GM18517 (cell line): ENCODE results near the gene MYO7A.

Experiments used
- ATAC-seq: cut with Tn5 transposase; IDR thresholded peaks from one replicate; pipeline ENCODE4 v1.9.1; 2021; ENCODE audit warnings: mild to moderate bottlenecking, moderate library complexity; ENCODE audit not compliant: unreplicated experiment

Gene MYO7A

GRCh38 chr11:77159219-77159936 is 31.3 kb downstream of the MYO7A start:
- ATAC-seq = no peak

GRCh38 chr11:77159937-77160495 is 32.0 kb downstream of the MYO7A start:
- ATAC-seq = no peak

- no peak for ATAC-seq
Observed at GRCh38 chr11:77163271-77163670, 35.2 kb downstream of the MYO7A start.

- ATAC-seq = no peak
Observed at GRCh38 chr11:77165066-77165465, 37.0 kb downstream of the MYO7A start.

GRCh38 chr11:77166021-77166420 is 38.0 kb downstream of the MYO7A start:
- ATAC-seq = no peak

- ATAC-seq = no peak
Observed at GRCh38 chr11:77167111-77167626, 39.1 kb downstream of the MYO7A start.

DNA sequence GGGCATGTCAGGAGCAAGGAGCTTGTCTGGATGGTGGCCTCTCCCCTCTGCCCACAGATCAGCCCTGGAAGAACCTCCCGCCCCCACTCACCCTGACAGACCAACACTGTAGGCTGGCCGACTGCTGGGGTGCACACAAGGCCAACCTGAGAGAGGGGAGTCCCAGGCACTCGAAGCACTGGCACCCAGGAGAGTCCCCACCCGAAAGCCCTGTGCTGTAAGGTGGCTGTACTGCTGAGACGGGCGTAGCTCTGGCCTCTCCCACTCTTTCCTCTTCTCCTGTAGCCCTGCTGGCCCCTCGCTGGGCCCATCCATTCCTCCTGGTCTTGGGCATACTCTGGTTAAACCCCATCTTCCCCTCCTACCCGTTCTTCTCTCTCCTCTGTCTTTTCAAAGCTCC is 39.7 kb downstream of the MYO7A start:
- no peak for ATAC-seq

GRCh38 chr11:77170107-77170506 is 42.1 kb downstream of the MYO7A start:
- ATAC-seq = no peak

DNA sequence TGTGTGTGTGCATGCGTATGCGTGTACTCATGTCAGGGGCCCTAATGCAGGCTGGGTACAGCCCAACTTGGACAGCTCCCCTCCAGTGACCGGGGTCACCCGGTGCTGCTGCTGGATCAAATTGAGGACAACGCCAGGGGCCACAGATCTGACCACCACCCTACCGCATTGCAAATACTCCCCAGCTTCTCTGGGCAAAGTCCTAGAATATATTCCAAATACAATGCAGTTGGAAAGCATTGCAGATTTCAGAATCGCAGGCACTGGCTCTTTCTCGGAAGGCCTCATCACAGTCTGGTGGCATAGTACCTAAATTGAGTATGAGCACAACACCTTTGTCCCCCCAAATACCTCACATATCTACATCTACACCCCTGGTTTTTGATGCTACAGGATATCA is 43.2 kb downstream of the MYO7A start:
- no peak for ATAC-seq

DNA sequence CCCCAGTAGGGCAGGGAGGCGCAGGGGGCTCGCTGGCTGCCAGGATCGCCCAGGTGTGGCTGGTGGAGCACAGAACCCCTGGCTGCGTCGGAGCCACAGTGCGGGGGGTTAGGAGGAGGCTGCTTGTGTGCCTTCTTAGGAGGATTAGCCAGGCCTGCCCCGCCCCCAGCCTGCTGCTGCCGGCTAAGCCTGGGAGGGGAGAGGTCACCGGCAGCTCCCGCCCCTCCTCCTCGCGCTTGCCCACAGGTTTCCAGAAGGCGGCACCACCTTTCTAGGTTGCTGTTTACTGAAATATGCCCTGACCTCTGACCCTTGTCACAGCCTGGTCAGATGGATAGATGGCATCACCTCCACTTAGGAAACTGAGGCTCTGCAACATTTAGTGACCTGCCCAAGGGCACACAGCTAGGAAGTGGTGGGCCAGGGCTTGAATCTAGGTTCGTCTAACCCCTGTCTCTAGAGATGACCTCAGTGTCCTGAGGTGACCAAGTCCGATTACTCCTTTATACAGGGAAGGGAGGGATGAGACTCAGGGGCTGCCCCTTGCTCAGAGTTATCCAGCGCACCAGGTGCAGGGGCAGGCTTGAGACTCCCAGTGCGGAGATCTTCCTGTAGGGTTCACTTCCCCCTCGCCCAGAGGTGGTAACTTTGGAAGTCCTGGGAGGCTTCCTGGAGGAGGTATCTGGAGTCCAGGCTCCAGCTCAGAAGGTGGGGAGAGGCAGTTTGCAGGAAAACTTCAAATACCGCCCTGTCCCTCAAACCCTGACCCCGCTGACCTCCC is 44.0 kb downstream of the MYO7A start:
- ATAC-seq = no peak

GRCh38 chr11:77172666-77172982 is 44.6 kb downstream of the MYO7A start:
- ATAC-seq = no peak

DNA sequence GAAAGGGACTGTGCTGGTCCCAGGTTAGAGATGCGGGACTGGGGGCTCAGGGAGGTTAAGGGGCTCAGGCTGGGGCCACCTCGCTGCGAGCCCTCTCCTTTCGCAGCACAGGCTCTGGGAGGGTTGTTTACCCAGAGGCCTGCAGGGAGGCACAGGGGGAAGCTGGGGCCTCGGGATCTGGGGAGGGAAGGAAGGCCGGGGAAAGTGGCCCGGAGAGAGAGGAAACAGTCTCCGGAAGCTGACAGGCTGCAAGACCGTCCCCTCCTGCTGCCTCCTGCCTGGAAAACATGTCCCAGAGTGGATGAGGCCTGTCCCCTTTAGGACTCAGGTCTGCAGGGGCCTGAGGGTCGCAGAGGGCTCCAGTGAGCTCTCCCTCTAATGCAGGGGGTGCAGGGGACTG is 45.4 kb downstream of the MYO7A start:
- ATAC-seq = no peak

DNA sequence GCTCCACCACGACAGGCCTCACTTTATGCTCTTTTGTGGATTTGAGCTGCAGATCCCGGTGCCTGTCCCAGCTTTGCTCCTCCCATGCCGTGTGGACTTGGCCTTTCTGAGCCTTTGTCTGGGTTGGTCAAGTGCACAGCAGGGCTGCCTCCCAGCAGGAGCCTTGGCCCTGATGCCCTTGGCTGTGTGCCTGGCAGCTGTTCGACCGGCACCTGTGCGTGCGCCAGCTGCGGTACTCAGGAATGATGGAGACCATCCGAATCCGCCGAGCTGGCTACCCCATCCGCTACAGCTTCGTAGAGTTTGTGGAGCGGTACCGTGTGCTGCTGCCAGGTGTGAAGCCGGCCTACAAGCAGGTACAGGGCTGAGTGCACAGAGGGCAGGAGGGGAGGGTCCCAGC is 46.5 kb downstream of the MYO7A start:
- ATAC-seq = no peak

DNA sequence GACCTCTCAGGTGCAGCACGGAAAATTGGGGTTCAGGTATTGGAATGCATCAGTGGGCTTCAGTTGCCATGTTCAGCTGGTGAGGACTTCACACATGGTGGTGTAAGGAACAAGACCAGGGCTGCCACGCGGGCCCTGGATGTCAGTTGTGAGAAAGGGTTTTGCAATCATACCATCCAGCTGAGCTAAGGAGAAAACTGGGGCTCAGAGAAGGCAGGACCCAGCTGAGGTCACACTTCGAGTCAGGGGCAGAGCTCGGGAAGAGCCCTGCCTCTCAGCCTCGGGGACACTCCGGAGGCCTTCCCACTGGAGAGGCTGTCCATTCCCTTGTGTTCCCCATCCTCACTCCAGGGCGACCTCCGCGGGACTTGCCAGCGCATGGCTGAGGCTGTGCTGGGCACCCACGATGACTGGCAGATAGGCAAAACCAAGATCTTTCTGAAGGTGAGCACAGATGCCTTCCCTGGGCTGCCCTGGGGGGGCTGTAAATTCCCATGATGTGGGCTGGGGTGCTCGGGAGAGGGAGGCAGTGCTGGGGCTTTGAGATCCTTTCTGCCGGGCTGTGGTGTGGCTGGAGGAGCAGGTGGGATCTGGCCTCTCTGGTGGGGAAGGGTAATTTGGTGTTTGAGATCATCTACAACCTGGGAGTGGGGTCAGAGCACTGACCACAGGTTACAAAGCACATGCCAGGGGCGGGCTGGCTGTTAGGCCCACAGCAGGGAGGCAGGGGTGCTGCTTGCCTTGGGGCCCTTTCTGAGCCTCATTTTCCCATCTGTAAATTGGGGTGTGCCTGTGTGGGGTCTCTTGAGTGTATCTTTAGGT is 47.2 kb downstream of the MYO7A start:
- ATAC-seq = no peak

DNA sequence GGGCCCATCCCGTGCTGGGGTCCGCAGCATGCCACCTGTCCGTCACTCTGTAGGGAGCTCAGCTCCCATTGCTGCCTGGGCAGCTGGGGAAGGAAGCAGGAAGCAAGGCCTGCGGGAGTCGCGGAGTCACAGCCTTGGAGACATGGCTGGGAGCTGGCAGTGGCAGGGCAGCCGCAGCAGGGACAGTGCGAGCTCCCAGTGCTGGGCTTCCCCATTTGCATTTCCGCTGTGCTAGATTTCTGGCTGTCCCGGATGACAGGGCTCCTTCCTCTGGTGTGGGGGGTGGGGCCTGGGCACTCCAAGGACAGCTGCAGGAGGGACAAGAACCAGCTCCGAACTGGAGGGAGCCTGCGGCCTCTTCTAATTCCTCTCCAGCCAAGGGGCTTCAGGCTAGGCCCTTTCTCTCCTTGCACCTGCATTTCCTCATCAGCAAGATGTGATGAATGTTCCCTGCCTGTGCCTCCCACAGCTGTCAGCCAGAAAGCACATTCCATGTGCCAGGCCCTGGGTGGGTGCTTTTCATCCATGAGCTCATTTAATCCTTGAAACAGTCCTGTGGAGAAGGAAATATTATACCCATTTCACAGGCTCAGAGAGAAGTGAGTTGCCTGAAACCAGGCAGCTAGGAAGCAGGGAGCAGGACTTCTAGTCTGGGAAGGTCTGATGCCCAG is 48.0 kb downstream of the MYO7A start:
- ATAC-seq = no peak

- no peak for ATAC-seq
Observed at GRCh38 chr11:77176996-77177395, 49.0 kb downstream of the MYO7A start.

- no peak for ATAC-seq
Observed at GRCh38 chr11:77178150-77178549, 50.1 kb downstream of the MYO7A start.

DNA sequence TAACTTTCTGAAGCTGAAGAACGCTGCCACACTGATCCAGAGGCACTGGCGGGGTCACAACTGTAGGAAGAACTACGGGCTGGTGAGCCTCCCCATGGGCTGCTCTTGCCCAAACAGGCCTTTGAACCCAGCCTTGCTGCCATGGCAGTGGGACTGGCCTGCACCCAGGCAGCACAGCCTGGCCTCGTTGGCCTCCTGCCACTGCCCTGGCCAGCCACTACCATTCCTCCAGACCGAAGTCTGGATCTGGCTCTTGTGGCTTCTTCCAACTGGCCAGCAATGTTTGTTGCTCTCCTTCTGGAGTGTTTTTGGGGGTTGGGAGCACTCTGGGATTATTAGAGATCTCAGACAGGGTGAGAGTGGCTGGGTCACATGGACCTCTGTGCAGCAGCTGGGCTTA is 51.0 kb downstream of the MYO7A start:
- ATAC-seq = no peak

- ATAC-seq = no peak
Observed at GRCh38 chr11:77179681-77180080, 51.6 kb downstream of the MYO7A start.

DNA sequence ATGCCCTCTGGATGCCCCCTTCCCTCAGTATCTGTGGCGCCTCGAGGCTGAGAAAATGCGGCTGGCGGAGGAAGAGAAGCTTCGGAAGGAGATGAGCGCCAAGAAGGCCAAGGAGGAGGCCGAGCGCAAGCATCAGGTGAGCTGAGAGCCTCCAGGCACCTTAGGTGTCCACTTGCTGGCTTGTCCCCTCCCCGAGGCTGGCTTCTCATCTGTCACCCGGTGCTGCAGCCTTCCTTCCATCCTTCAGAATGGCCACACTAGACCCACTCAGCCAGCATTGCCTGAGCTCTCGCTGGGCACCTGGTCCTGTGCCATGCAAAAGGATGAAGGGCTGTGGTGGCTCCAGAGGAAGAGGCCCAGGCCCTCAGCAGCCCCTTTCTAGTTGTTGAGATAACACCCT is 52.3 kb downstream of the MYO7A start:
- no peak for ATAC-seq

- no peak for ATAC-seq
Observed at GRCh38 chr11:77181226-77181625, 53.2 kb downstream of the MYO7A start.
